SJSA1 (cell line): Measurements from ENCODE around the gene TRAK2. TPM values are rescaled to one million over a fixed set of nuclear protein-coding genes. Genes with fewer than 3 reads are reported as not detected.
A peak's percentile ranks its signal among the peaks of the same experiment; 100 is the strongest.
"Not testable (repeated sequence)": the region's sequence is repeated elsewhere in the genome, so short reads cannot be mapped to it uniquely, and the experiment has no call there.

Experiments
- DNase-seq, 2 experiments: peaks; one replicate each; pipeline ENCODE4 v3.0.0-alpha.2; 2015 to 2020; ENCODE audit warnings: low spot score in 2 of 2, low read depth in 1 of 2
- H3K27ac ChIP-seq: fragments of 250-450 bp; sonication (Bioruptor Pico); 2 replicates; pipeline ENCODE4 v1.5.1; 2020; ENCODE audit warnings: mild to moderate bottlenecking, moderate library complexity
- H3K27me3 ChIP-seq: fragments of 250-450 bp; sonication (Bioruptor Pico); replicated peaks from 2 replicates; pipeline ENCODE4 v1.5.1; 2020; ENCODE audit warnings: mild to moderate bottlenecking, moderate library complexity
- H3K36me3 ChIP-seq: fragments of 250-450 bp; sonication (Bioruptor Pico); 2 replicates; pipeline ENCODE4 v1.5.1; 2020; ENCODE audit warnings: mild to moderate bottlenecking
- H3K4me1 ChIP-seq: fragments of 250-450 bp; sonication (Bioruptor Pico); replicated peaks from 2 replicates; pipeline ENCODE4 v1.6.1; 2021; ENCODE audit warnings: mild to moderate bottlenecking
- H3K4me3 ChIP-seq: fragments of 250-450 bp; sonication (Bioruptor Pico); 2 replicates; pipeline ENCODE4 v1.5.1; 2020; ENCODE audit warnings: mild to moderate bottlenecking
- H3K9me3 ChIP-seq: fragments of 250-450 bp; sonication (Bioruptor Pico); replicated peaks from 2 replicates; pipeline ENCODE4 v1.5.1; 2020; ENCODE audit warnings: mild to moderate bottlenecking
- total RNA-seq: library from RNA; depleted of rRNA; stranded (reverse); fragments of >200 nt; shearing (Covaris generic); gene quantifications from 2 replicates; pipeline ENCODE4 v1.2.3, GENCODE V29; 2014

Gene TRAK2
- total RNA-seq, 1 experiment from 2014 or later, result 39.8 TPM

DNA sequence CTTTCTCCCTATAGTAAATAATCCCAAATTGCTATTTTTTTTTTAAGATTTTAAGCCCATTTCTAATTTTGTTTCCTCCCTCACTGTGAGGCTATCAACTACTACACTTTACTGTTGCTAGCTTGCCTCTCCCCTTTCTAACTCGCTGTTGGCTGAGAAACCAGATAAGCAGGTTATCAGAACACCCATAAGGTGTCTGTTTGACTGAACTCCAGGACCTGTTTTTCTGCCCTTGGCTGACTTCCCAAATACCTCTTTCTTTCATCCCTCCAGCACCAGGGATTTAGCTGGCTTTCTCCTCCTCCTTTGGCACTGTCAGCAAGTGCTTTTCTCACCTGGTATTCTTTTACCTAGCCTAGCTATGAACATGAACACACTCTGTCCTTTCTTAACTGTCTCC, 11.1 kb downstream of the TRAK2 start:
- no peak for DNase-seq
- H3K27ac ChIP-seq, result no peak overlapping the region

DNA sequence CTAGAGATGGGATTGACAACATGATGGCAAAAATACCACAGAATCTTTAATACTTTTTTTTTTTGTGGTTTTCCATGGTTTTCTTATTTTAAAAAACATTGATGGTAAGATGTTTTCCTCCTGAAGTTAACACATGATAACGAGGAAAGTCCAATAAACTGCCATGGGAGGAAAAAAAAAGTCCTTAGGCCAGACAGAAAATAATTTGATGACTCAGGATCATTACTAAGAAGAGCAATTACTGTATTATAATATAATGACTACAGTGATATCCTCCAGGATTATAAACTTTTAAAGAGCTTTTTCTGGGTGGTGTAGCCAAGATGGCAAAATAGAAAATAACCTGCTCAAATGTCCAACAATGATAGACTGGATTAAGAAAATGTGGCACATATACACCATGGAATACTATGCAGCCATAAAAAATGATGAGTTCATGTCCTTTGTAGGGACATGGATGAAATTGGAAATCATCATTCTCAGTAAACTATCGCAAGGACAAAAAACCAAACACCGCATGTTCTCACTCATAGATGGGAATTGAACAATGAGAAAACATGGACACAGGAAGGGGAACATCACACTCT, 11.8 kb downstream of the TRAK2 start:
- peaks cover 24% of the 10 kb centered on the region for H3K4me1 ChIP-seq
- not testable (repeated sequence) for H3K4me3 ChIP-seq, DNase-seq, H3K9me3 ChIP-seq, H3K36me3 ChIP-seq, H3K27ac ChIP-seq, H3K27me3 ChIP-seq

More for the DNA sequence above, 11.1 kb downstream of the TRAK2 start:
- H3K9me3 ChIP-seq, result no peaks in the 10 kb centered on the region
- no peaks in the 10 kb centered on the region for H3K27me3 ChIP-seq
- no peaks in the 10 kb centered on the region; the same call in none of the 2 replicates for H3K36me3 ChIP-seq
- H3K4me1 ChIP-seq, result peaks cover 21% of the 10 kb centered on the region
- no peak overlapping the region for H3K4me3 ChIP-seq

DNA sequence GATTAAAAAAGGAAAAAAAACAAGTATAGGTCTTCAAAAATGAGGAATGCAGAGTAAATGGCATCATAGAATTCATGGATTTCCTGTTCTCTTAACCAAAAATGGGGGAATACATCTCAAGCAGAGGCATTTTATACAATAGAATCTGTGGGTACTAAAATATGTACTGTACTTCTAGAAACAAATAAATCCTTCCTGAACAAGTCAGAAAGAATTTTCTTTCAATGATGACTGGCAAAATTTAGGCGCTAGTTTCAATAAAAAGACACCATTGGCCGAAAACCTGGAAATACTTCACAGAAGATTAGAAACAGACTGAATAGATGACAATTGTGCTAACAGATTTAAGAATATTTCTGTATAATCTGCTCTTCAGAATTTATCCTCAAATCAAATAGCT, 15.1 kb downstream of the TRAK2 start:
- Histone ChIP-seq H3K36me3 (peaks cover 5% of the 10 kb centered on the region; the same call in 1 of the 2 replicates), H3K4me1 (peaks cover 49% of the 10 kb centered on the region), H3K27me3 (no peaks in the 10 kb centered on the region), H3K9me3 (no peaks in the 10 kb centered on the region), H3K4me3 (no peak overlapping the region), H3K27ac (peak overlapping the region; percentile 85)
- DNase-seq, result peak in 1 of 2 experiments; percentile 67

DNA sequence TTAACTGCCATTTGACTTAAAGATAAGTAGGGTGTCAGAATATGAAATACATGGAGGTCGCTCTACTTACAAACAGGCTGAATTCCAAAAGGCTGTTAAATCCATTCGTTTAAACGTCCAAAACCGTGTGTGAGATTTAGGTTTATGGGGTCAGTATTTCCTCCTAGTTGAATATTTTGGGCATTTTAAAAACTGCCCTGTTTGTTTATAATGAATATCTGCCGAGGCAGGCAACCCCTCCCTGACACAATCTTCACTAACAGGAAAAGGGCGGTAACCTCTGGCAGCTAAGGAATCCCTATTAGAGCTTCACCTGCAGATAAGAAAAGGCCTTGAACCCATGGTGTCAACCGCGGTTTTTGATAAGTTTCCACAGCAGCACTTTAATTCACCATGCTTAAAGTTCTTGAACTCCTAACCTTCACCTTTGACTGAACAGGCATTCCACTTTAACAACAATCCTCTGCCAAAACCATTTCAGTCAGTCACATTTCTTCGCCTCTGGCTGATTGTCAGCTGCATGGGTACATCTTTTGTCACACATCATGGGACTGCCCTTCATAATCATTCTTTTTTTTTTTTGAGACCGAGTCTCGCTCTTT, 17.8 kb downstream of the TRAK2 start:
- no peak for DNase-seq
- Histone ChIP-seq H3K27ac (no peak overlapping the region), H3K4me1 (peaks cover 49% of the 10 kb centered on the region), H3K27me3 (no peaks in the 10 kb centered on the region), H3K9me3 (no peaks in the 10 kb centered on the region), H3K4me3 (no peak overlapping the region), H3K36me3 (peaks cover 10% of the 10 kb centered on the region)

DNA sequence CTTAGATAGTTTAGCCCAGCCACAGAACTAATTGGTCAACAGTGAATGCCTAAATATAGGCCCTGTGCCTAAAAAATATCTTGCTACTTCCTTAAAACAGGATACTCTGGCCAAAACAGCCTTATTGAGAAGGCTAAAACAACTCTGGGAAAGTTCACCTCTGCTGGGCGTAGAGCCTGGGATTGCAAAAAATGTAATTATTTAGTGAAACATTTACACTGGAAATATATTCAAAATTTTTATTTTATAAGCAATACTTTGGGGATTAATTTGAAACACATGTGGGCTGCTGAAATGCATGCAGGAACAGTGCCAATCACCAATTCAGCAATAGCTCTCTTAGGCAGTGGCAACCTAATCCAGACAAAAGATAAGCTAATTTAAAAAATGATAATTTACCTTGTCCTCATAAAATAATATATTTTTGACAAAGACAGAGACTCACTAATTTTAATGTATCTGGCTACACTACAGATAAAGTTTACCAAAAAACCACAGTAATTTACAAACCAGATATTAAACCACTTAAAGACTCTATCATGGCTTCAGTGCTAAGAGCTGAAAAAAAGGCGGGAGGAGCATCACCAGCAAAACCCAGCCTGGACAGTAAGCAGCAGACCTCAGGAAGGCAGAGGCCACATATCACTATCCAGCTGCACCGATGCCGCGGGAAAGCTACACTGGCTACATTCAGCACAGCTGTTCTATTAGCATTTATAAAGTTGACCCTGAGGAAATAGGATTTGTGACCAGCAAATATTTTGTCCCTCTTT, 18.5 kb downstream of the TRAK2 start:
- peaks cover 49% of the 10 kb centered on the region for H3K4me1 ChIP-seq
- H3K27me3 ChIP-seq, result no peaks in the 10 kb centered on the region
- no peak for DNase-seq
- H3K4me3 ChIP-seq, result no peak overlapping the region
- no peaks in the 10 kb centered on the region for H3K9me3 ChIP-seq
- H3K36me3 ChIP-seq, result peaks cover 10% of the 10 kb centered on the region
- peak overlapping the region; percentile 55 for H3K27ac ChIP-seq

DNA sequence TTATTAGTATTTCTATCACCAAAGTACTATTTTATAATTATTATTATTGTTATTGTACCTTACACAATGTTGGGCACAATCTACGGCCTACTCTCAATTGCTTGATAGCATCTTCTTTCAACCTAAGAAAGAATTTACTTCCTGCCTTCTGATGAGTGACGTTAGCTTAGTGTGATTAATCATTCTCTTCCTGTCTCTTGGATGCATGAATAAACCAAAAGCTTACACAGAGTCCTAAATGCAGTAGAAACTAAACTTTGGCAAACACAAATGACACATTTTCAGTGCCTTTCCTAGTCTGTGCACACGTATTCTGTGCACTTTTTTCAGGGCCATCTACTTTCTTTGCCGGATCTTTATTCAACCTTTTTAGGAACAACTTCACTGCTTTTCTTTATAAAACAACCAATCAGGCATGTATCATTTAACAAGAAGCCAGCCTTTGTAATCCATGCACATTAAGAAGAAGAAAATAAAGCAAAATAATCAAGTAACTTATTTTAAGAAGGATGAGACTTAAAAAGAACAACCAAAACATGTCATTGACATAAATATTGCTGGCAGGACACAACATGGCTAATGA, 19.1 kb downstream of the TRAK2 start:
- peaks cover 10% of the 10 kb centered on the region for H3K36me3 ChIP-seq
- H3K27me3 ChIP-seq, result no peaks in the 10 kb centered on the region
- peaks cover 47% of the 10 kb centered on the region for H3K4me1 ChIP-seq
- H3K4me3 ChIP-seq, result no peak overlapping the region
- H3K9me3 ChIP-seq, result no peaks in the 10 kb centered on the region
- DNase-seq, result peak in 1 of 2 experiments; percentile 48
- peak overlapping the region; percentile 55 for H3K27ac ChIP-seq

DNA sequence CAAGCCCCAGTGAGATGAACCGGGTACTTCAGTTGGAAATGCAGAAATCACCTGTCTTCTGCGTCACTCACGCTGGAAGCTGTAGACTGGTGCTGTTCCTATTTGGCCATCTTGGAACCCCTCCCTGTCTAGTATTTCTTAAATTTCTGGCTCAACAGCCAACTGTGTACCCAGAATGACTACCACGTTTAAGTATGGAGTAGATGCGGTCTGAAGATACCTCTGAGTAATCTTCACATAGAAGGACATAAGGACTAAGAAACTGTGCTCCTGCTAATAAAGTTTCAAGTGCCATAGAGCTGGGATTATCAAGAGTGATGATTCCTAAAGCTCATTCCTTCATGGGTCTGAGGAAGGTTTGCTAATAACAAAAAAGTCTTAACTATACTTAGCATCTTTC, 20.4 kb downstream of the TRAK2 start:
- Histone ChIP-seq H3K36me3 (peaks cover 10% of the 10 kb centered on the region), H3K27ac (no peak overlapping the region), H3K4me1 (peaks cover 34% of the 10 kb centered on the region), H3K27me3 (no peaks in the 10 kb centered on the region), H3K9me3 (no peaks in the 10 kb centered on the region), H3K4me3 (no peak overlapping the region)
- DNase-seq, result no peak

DNA sequence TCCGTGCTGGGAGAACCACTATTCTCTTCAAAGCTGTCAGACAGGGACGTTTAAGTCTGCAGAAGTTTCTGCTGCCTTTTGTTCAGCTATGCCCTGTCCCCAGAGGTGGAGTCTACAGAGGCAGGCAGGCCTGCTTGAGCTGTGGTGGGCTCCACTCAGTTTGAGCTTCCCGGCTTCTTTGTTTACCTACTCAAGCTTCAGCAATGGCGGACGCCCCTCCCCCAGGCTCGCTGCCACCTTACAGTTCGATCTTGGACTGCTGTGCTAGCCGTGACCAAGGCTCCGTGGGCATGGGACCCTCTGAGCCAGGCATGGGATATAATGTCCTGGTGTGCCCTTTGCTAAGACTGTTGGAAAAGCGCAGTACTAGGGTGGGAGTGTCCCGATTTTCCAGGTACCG, 20.9 kb downstream of the TRAK2 start:
- not testable (repeated sequence) for DNase-seq, H3K27me3 ChIP-seq, H3K36me3 ChIP-seq, H3K4me3 ChIP-seq, H3K27ac ChIP-seq, H3K9me3 ChIP-seq
- peaks cover 29% of the 10 kb centered on the region for H3K4me1 ChIP-seq

DNA sequence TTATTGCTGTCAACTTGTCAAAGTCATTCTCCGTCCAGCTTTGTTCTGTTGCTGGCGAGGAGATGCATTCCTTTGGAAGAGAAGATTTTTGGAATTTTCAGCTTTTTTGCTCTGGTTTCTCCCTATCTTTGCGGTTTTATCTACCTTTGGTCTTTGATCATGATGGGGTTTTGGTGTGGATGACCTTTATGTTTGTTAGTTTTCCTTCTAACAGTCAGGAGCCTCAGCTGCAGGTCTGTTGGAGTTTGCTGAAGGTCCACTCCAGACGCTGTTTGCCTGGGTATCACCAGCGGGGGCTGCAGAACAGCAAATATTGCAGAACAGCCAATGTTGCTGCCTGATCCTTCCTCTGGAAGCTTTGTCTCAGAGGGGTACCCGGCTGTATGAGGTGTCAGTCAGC, 21.4 kb downstream of the TRAK2 start:
- peaks cover 26% of the 10 kb centered on the region for H3K4me1 ChIP-seq
- H3K4me3 ChIP-seq, H3K36me3 ChIP-seq, H3K9me3 ChIP-seq, H3K27me3 ChIP-seq, H3K27ac ChIP-seq, DNase-seq: not testable (repeated sequence)

DNA sequence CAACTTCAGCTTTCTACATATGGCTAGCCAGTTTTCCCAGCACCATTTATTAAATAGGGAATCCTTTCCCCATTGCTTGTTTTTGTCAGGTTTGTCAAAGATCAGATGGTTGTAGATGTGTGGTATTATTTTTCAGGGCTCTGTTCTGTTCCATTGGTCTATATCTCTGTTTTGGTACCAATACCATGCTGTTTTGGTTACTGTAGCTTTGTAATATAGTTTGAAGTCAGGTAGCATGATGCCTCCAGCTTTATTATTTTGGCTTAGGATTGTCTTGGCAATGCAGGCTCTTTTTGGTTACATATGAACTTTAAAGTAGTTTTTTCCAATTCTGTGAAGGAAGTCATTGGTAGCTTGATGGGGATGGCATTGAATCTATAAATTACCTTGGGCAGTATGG, 22.9 kb downstream of the TRAK2 start:
- H3K36me3 ChIP-seq, result not testable (repeated sequence)

DNA sequence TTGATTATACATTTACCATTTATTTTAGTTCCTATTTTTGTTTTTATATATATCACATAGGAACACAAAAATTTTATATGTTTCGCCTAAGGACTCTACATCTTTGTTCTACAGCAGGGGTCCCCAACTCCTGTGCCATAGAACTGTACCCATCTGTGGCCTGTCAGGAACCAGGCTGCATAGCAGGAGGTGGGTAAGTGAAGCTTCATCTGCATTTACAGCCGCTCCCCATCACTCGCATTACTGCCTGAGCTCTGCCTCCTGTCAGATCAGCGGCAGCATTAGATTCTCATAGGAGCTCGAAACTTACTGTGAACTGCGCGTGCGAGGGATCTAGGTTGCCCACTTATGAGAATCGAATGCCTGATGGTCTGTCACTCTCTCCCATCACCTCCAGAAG, 25.3 kb downstream of the TRAK2 start:
- Histone ChIP-seq H3K27ac (no peak overlapping the region), H3K36me3 (peaks cover 3% of the 10 kb centered on the region), H3K4me1 (no peaks in the 10 kb centered on the region), H3K27me3 (no peaks in the 10 kb centered on the region), H3K4me3 (no peak overlapping the region), H3K9me3 (no peaks in the 10 kb centered on the region)
- DNase-seq, result no peak

More for the DNA sequence above, 22.9 kb downstream of the TRAK2 start:
- not testable (repeated sequence) for DNase-seq, H3K27ac ChIP-seq, H3K9me3 ChIP-seq, H3K27me3 ChIP-seq, H3K4me3 ChIP-seq
- peaks cover 22% of the 10 kb centered on the region for H3K4me1 ChIP-seq

DNA sequence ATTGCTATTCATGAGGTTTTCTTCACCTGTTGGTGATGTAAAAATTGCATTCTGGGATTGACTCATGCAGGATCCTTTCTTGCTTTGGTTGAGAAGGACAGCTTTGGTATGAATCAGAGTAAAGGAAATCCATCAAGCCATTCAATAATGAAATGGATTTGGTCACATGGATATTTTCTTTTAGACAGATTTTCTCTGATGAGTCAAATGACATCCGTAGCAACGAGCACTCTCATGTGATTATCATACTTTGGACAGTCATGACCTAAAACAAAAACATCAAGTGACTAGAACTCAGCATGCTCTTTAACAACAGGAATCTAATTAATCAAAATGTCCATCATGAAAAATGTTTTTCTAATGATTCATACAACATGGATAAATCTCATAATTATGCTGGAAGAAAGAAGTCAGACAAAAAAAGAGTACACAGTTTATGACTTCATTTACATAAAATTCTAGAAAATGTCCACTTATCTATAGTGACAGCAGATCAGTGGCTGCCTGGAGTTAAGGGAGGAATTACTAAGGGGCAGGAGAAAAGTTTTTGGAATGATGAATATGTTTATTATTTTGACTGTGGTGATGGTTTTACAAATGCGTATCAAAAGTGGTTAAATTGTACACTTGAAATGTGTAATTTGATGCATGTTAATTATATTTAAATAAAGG, 30.7 kb downstream of the TRAK2 start:
- H3K27ac ChIP-seq, result no peak overlapping the region
- peaks cover 14% of the 10 kb centered on the region for H3K4me1 ChIP-seq
- DNase-seq, result no peak
- no peaks in the 10 kb centered on the region for H3K36me3 ChIP-seq
- no peak overlapping the region for H3K4me3 ChIP-seq
- H3K9me3 ChIP-seq, result no peaks in the 10 kb centered on the region
- no peaks in the 10 kb centered on the region for H3K27me3 ChIP-seq

DNA sequence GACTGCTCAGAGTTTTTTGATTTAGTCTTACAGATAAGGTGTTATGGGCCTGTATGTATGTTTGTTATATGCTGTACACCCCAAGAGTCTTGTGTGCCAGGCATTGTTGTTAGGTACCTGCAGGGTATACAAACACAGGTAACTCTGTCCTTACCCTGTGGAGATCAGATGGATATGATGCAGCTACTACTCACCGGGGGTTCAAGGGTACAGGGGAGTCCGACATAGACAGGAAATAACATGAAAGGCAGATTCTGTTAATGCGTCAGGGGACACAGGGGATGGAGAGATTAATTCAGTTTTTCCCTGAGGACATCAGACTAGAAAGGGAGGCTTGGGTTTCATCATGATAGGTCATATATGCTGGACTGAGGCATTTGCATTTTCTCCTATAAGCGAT, 31.3 kb downstream of the TRAK2 start:
- Histone ChIP-seq H3K9me3 (no peaks in the 10 kb centered on the region), H3K27ac (no peak overlapping the region), H3K27me3 (no peaks in the 10 kb centered on the region), H3K36me3 (no peaks in the 10 kb centered on the region), H3K4me1 (peaks cover 16% of the 10 kb centered on the region), H3K4me3 (no peak overlapping the region)
- no peak for DNase-seq
